NB4 (cell line): ENCODE measurements around the gene CNGB1.

Experiments used
- DNase-seq: peaks from one replicate; pipeline ENCODE4 v3.0.0; 2010; ENCODE audit warnings: low read depth
- H3K4me3 ChIP-seq: one replicate; pipeline ENCODE4 v1.5.1; 2011; ENCODE audit warnings: mild to moderate bottlenecking, low read depth, low read length, moderate library complexity
- CTCF ChIP-seq: IDR thresholded peaks from one replicate; pipeline ENCODE4 v1.5.1; 2012; ENCODE audit warnings: low read depth, low read length
- MAX ChIP-seq: IDR thresholded peaks from 2 replicates; pipeline ENCODE4 v1.6.1; 2011; ENCODE audit warnings: low read depth, low read length
- MYC ChIP-seq: IDR thresholded peaks from 2 replicates; pipeline ENCODE4 v1.6.1; 2011; ENCODE audit warnings: low read depth, low read length
- POLR2A ChIP-seq: IDR thresholded peaks from 2 replicates; pipeline ENCODE4 v1.6.1; 2011; ENCODE audit warnings: mild to moderate bottlenecking; ENCODE audit not compliant: insufficient read length; ENCODE audit errors: extremely low read depth

CNGB1 gene

GRCh38 chr16:57911743-57912142 is 59.2 kb downstream of the CNGB1 start:
- H3K4me3 ChIP-seq = no peak overlapping the region

GRCh38 chr16:57910696-57911095 is 60.2 kb downstream of the CNGB1 start:
- no peak for TF ChIP-seq MYC
- TF ChIP-seq CTCF = no peak
- TF ChIP-seq MAX = no peak
- no peak for TF ChIP-seq POLR2A
- no peak for DNase-seq
- H3K4me3 ChIP-seq = no peak overlapping the region

More at GRCh38 chr16:57911743-57912142, 59.2 kb downstream of the CNGB1 start:
- TF ChIP-seq POLR2A (no peak), MAX (no peak), MYC (no peak), CTCF (no peak)
- DNase-seq = no peak

- no peak overlapping the region for H3K4me3 ChIP-seq
- peak; percentile 35 for DNase-seq
- no peak for TF ChIP-seq MYC
Observed at GRCh38 chr16:57908409-57908987, 62.4 kb downstream of the CNGB1 start.

GRCh38 chr16:57906382-57907316 is 64.3 kb downstream of the CNGB1 start:
- TF ChIP-seq MAX (no peak), MYC (no peak), POLR2A (no peak), CTCF (no peak)
- DNase-seq = no peak
- no peak overlapping the region for H3K4me3 ChIP-seq

GRCh38 chr16:57904101-57904500 is 66.8 kb downstream of the CNGB1 start:
- no peak for DNase-seq
- TF ChIP-seq CTCF (no peak), MAX (no peak), POLR2A (no peak), MYC (no peak)
- H3K4me3 ChIP-seq = no peak overlapping the region

- TF ChIP-seq CTCF = no peak
- TF ChIP-seq MYC = no peak
- TF ChIP-seq POLR2A = no peak
- TF ChIP-seq MAX = no peak
- no peak overlapping the region for H3K4me3 ChIP-seq
- DNase-seq = no peak
Observed at GRCh38 chr16:57903656-57904055, 67.3 kb downstream of the CNGB1 start.
